ENCODE results near the gene SERGEF. TPM values are rescaled to one million over a fixed set of nuclear protein-coding genes. Genes with fewer than 3 reads are reported as not detected.

The SERGEF gene
- total and polyA plus RNA-seq, 7 donors: 11.1 to 33.1 (median 26.0) TPM

GRCh38 chr11:17810746-17811145 is 202.1 kb downstream of the SERGEF start:
- Histone ChIP-seq H3K9me3 (no peaks in the 10 kb centered on the region), H3K27ac (no peak overlapping the region), H3K4me1 (peaks cover 49% of the 10 kb centered on the region), H3K4me3 (no peak overlapping the region), H3K27me3 (ENCODE audit: insufficient read depth in 3 of 3, low read length in 2 of 3) (no peaks in the 10 kb centered on the region), H3K36me3 (ENCODE audit: insufficient read depth in 1 of 2, low read depth in 1 of 2) (no peaks in the 10 kb centered on the region)
- intact Hi-C loops (cut with DNase I): no loop called here
- WGBS, 3 donors: 17 to 37% (median 25%) methylated on average over 3 of the region's 3 CpGs
- peak in 2 of 4 donors; percentile 36 to 47 for ATAC-seq
- no peak for DNase-seq
- TF ChIP-seq, protein P1, sequence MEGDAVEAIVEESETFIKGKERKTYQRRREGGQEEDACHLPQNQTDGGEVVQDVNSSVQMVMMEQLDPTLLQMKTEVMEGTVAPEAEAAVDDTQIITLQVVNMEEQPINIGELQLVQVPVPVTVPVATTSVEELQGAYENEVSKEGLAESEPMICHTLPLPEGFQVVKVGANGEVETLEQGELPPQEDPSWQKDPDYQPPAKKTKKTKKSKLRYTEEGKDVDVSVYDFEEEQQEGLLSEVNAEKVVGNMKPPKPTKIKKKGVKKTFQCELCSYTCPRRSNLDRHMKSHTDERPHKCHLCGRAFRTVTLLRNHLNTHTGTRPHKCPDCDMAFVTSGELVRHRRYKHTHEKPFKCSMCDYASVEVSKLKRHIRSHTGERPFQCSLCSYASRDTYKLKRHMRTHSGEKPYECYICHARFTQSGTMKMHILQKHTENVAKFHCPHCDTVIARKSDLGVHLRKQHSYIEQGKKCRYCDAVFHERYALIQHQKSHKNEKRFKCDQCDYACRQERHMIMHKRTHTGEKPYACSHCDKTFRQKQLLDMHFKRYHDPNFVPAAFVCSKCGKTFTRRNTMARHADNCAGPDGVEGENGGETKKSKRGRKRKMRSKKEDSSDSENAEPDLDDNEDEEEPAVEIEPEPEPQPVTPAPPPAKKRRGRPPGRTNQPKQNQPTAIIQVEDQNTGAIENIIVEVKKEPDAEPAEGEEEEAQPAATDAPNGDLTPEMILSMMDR (IDR thresholded peaks at IDR 0.05): no peak

DNA sequence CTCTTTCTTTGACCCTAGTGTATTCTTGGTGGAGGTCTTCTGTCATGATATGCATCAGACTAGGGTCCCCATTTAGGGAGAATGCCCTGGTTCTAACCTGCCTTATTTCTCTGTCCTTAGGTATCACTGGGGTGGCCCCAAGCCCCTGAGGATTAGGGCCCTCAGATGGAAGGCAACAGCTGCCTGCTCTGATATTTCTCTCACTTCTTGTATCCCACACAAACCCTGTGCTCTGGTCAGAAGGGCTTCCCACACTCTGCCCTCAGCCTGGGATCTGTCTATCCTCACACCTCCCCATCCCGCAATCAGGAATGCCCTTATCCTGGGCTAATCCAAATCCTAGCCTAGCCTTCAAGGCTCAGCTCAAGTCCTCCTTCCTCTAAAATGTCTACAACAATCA is 202.8 kb downstream of the SERGEF start:
- intact Hi-C loops (cut with DNase I): no loop called here
- Histone ChIP-seq H3K9me3 (no peaks in the 10 kb centered on the region), H3K27ac (no peak overlapping the region), H3K4me3 (no peak overlapping the region), H3K27me3 (ENCODE audit: insufficient read depth in 3 of 3, low read length in 2 of 3) (no peaks in the 10 kb centered on the region), H3K36me3 (ENCODE audit: insufficient read depth in 1 of 2, low read depth in 1 of 2) (no peaks in the 10 kb centered on the region), H3K4me1 (peaks cover 48% of the 10 kb centered on the region)
- ATAC-seq: no peak
- TF ChIP-seq, protein P1 (IDR thresholded peaks at IDR 0.05): no peak
- no peak for DNase-seq
- 82 to 96% (median 92%) methylated on average over 1 of the region's 1 CpG for WGBS, 3 donors

- H3K4me1 ChIP-seq: peaks cover 23% of the 10 kb centered on the region
- TF ChIP-seq, protein P1 (IDR thresholded peaks at IDR 0.05): no peak
- 32 to 63% (median 36%) methylated on average over 4 of the region's 4 CpGs for WGBS, 3 donors
- no peak overlapping the region for H3K4me3 ChIP-seq
- H3K36me3 ChIP-seq (ENCODE audit: insufficient read depth in 1 of 2, low read depth in 1 of 2): no peaks in the 10 kb centered on the region
- intact Hi-C loops (cut with DNase I): no loop called here
- no peaks in the 10 kb centered on the region for H3K27me3 ChIP-seq (ENCODE audit: insufficient read depth in 3 of 3, low read length in 2 of 3)
- no peak overlapping the region for H3K27ac ChIP-seq
- no peak for DNase-seq
- ATAC-seq: no peak
- no peaks in the 10 kb centered on the region for H3K9me3 ChIP-seq
These were observed 205.8 kb downstream of the SERGEF start for GRCh38 chr11:17807034-17807433.

- DNase-seq (no peak), ATAC-seq (peak in 3 of 4 donors; percentile 42 to 65 (median 43))
- intact Hi-C loops (cut with DNase I): no loop called here
- Histone ChIP-seq H3K4me1 (peaks cover 14% of the 10 kb centered on the region), H3K36me3 (ENCODE audit: insufficient read depth in 1 of 2, low read depth in 1 of 2) (no peaks in the 10 kb centered on the region), H3K27me3 (ENCODE audit: insufficient read depth in 3 of 3, low read length in 2 of 3) (no peaks in the 10 kb centered on the region), H3K4me3 (no peak overlapping the region), H3K9me3 (no peaks in the 10 kb centered on the region), H3K27ac (no peak overlapping the region)
- TF ChIP-seq, protein P1 (IDR thresholded peaks at IDR 0.05): no peak
- WGBS, 3 donors: 93 to 98% (median 96%) methylated on average over 1 of the region's 1 CpG
These were observed 207.0 kb downstream of the SERGEF start for GRCh38 chr11:17805873-17806272.

DNA sequence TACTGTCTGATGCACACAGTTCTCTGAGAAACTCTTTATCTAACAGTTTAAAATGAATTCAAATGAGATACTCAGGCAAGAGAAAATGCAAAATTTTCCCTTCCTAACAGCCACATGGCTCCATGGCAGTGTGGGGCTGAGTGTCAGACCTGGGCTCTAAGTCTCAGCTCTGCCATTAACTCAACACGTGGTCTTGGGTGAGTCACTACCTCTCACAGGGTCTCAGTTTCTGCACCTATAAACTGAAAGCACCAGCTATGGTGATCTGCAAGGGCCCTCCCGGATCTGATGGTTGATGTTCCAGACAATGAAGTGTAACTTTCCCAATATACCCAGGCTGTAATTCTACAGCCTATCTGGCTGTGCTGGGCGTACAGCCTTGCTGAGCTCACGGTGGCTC is 207.8 kb downstream of the SERGEF start:
- Histone ChIP-seq H3K36me3 (ENCODE audit: insufficient read depth in 1 of 2, low read depth in 1 of 2) (no peaks in the 10 kb centered on the region), H3K27me3 (ENCODE audit: insufficient read depth in 3 of 3, low read length in 2 of 3) (no peaks in the 10 kb centered on the region), H3K9me3 (no peaks in the 10 kb centered on the region), H3K4me1 (peaks cover 13% of the 10 kb centered on the region), H3K27ac (no peak overlapping the region), H3K4me3 (no peak overlapping the region)
- intact Hi-C loops (cut with DNase I): no loop called here
- TF ChIP-seq, protein P1 (IDR thresholded peaks at IDR 0.05): no peak
- ATAC-seq (no peak), DNase-seq (no peak)
- WGBS, 3 donors: 93 to 95% (median 95%) methylated on average over 4 of the region's 4 CpGs
